HG03432 (cell line): Measurements from ENCODE around the gene CEP104.

Experiments used
- ATAC-seq: cut with Tn5 transposase; IDR thresholded peaks from one replicate; pipeline ENCODE4 v1.9.1; 2021; ENCODE audit warnings: mild to moderate bottlenecking, moderate library complexity; ENCODE audit not compliant: unreplicated experiment

The CEP104 gene

DNA sequence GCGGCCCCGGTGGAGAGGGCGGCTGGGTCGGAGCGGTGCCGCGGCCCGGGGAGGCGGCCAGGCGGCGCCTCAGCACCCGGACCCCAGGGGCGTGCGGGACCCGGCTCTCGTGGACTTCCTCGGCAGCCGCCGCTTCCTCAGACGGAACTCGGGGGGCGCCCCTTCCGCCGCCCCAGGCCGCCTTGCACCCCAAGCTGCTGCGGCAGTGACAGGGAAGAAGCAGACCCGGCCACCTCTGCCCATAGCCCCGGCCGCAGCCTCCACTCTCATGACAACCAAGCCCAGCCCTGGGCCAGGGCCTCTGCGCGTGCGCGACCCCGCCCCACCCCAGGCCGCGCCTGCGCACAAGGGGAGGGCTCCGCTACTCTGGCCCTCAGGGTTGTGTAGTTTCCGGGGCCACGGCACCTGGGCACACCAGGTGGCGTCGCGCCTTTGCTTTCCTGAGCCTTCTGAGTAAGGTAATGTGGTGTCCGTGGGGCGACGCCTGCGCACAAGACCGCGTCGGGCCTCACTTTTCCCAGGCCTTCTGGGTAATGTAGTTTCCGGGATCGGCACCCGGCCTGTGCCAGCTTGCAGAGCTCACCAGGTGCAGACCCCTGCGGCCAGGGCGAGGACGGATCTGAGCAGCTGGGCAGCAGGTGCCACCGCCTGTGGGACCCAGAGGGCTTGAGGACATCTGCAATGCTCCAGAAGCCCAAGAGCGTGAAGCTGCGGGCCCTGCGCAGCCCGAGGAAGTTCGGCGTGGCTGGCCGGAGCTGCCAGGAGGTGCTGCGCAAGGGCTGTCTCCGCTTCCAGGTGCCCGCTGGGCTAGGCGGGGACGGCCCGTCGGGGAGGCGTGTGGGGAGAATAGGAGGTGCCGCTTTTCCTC lies at the start of gene CEP104, which contains the start of gene DFFB:
Gene CEP104, minus strand, starts transcription at position 289 of the 868 bp plus-strand sequence. CDS start 4,804 bp downstream, outside the sequence.
Gene DFFB, plus strand, starts transcription at position 554 of the 868 bp plus-strand sequence. Its CDS starts 128 bp downstream, at position 682.
- peak; percentile 92 for ATAC-seq

DNA sequence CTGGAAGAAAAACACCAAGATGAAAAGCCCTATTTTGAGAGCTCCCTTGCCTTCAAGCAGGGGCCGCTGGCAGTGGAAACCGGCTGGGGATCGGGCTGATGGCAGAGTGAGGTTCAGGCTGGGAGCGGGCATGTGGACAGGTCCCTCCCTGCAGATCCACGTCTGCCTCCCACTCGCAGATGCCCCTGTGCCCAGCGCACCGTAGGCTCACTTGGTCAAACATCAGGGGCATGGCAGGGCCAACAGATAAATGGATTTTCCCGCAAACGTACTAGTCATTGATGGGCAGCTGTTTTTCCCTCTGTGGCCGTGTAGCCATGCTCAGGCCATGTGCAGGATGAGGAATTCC lies 49.6 kb upstream of the CEP104 start:
- ATAC-seq: no peak

DNA sequence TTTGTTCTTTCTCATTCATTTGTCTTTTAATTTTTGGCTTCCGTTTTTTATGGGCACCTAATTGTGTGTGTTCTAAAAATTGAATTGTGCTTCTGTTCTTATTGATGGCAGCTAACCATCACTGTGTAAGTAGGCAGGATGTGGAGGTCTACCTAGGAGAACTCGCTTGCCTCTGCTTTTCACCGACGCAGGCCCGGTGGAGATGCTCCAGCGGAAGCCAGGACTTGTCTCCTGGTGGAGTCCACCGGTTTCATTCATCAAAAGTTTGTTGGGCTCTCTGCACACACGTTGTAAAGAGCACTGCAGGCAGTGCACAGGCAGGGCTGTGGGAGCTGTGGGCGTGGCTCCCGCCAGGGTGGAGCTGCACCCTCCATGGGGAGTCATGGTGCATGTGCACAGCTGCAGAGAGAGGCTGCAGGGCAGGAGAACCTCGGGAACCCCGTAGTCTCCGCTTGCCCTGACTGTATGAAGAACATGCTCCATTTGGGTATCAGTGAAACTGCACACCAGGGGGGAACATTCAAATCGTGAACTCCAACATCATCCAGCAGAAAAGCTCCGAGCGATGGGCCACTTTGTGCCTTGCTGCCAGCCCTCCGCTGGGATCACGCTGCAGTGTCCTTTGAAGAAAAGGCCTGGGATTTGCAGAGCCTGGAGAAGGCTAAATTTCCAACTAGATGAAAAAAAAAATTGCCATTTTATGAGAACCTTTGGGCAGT lies 49.1 kb upstream of the CEP104 start:
- no peak for ATAC-seq

DNA sequence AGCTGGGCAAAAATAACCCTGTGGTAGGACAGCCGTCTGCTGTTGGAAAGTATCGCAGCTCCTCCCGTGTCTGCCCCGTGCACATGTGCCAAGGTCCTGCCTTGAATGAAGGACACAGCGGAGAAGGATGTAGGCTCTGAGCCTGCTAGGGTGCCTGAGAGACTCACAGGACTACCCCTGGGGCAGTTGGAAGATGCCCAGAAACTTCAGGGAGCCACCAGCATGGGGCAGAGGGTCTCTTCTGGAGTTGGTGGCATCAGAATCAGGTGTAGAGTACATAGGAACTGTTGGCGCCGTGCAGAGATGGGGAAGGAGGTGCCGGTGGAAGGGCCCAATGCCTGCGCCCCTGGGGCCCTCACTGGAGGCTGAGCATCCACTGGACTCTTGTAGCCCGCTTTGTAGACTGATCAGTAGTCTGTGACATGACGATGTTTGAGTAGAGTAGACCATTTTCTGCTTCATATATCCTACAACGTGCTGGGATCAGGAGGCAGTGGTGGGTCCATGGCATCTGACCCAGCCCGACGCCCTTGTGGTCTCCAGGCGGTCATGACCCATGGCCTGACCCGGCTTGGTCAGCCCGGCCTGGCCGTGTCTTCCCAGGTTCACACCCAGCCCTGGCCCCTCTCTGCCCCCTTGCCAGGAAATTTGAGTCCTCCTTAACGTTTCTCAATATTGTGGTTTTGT lies 48.4 kb upstream of the CEP104 start:
- no peak for ATAC-seq

DNA sequence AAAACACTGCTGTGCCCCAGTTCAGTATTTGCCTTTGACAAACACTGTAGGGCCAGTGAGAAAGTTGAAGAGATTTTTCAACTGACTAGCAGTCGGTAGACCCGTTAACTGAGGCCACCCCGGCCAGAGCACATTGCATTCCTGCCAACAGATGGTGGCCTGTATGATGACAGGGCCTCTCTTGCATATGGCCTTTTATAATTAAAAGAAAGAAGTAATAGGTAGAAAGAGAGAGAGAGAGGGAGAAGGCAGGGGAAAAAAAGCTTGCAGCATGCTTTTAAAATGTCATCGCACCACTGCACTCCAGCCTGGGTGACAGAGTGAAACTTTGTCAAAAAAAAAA lies 47.8 kb upstream of the CEP104 start:
- no peak for ATAC-seq

DNA sequence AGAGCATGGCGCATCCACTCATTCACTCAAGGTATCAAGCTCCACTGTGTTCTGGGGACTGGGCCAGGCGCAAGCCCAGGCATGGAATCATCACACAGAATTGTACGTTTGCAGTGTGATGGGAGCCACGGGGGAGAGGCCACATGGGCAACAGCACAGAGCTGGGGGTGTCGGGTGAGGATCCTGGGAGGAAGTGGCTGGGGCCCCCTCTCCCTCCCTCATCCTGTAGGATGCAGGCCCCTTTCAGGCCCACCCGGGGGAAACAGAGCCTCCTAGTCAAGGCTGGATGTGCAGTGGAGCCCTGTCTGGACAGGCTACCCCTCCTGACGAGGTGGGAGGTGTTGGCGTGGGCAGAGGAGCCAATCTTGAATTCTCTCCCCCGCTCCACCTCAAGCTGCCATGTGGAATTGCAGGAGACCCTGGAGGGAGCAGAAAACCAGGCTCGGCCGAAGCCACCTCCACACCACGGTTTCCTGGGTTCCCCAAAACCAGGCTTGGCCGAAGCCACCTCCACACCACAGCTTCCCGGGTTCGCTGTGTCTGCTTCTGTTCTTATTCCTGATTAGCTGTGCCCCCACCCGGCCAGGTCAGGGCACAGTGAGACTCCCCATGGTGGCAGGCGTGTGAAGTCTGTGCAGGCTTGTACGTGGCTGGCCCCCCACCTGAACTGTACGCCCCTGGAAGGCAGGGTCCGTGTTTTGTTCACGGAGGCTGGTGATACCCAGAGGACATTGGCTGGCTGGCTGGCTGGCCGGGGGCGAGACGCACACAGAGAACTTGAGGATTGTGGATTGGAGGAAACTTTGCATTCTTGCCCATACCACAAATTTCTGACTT lies 47.2 kb upstream of the CEP104 start:
- no peak for ATAC-seq

DNA sequence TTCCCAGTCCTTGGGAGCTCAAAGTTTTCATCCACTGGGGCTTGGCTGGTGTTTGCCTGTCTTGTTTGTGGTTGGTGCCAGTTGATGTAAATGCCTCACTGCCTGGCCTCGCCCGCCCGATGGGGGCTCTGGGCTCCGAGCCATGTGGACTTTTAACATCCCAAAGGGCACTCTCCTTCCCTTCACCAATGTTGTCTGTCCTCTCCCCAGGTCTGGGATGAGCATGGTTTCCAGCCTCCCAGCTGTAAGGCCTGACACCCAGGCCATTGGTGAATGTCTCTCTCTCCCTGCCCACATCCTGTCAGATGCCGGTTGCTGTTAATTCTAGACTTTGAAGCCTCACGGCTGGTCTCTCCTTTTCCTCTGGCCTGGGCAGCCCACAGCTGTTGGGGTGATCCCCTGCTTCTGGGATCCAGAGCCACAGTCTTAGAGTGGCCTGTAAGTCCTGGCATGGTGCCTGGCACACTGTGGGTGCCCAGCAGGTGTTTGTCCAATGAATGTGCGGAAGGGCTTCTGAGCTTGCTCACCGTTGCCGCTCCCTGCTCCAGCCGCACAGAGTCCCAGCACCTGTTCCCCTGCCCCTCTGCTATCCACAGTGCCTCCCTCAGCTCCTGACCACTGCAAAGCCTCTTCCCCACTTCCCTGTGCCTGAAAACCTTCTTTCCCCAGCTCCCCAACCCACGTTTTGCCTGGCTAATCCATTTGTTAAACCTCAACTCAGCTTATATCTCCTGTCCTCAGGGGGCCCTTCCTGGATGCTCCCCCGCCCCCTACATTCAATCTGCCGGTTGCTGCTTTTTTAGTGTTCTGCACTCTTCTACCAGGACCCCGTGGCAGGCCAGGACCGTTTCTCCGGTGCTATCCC lies 46.4 kb upstream of the CEP104 start:
- ATAC-seq: no peak

DNA sequence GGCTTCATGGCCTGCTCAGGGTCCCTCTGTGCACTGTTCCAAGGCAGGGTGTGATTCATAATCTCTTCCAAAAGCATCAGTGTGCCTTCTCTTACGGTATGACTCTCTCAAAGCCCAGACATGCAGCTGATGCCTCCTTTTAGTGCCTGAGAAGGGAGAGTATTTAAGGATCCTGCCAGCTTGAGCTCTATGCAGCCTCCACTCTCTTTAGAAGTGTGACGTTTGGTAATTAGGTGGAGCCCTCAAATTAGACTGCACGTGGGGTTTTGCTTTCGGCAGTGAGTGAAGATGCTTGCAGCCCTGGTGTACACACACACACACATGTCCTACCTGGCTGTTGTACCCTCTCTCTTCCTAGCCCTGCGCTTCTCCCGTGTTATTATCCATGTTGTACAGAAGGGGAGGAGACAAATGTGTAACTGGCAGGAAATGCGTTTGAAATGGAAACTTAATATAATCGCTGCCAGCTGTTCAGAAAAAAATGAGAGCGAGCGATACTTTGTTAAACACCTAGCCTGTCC lies 45.6 kb upstream of the CEP104 start:
- ATAC-seq: no peak

DNA sequence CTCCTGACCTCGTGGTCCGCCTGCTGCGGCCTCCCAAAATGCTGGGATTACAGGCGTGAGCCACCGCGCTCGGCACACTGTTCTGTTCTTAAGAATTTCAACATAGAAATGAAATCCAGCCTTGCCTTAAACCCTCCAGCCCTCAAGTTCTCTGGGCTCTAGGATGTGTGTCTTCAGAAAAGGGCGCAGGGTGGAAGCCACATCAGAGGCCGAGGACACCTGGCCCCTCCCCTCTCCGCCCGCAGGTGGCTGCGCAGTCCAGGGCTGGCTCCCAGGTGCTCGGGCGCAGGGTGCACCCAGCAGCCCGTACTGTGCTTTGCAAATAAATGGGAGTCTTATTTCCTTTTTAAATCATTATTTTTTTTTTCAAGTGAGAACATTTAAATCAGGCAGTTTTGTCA lies 45.1 kb upstream of the CEP104 start:
- no peak for ATAC-seq

DNA sequence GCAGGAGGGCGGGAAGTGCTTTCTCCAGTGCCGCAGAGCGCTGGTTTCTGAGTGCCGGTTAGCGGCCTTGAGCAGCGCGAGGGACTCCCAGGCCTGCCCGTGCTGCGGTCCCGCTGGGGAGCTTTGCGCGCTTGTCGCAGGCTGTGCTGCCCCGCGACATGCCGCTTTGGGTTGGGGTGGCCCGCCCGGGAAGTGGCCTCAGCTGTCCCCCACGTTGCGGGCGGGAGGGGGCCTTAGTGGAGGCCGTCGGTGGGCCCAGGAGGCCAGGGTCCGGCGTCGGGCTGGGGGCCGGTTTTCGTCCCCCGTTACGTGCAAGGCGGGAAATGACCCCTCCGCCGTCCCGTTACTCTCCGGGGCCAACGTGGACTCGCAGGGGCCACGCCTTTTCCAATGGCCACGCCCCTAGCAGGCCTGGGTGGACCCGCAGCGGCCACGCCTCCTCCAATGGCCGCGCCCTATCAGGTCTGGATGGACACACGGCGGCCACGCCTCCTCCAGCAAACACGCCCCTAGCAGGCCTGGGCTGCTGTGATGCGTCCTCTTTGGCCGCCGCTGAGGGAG lies 44.0 kb upstream of the CEP104 start:
- ATAC-seq: peak; percentile 62

DNA sequence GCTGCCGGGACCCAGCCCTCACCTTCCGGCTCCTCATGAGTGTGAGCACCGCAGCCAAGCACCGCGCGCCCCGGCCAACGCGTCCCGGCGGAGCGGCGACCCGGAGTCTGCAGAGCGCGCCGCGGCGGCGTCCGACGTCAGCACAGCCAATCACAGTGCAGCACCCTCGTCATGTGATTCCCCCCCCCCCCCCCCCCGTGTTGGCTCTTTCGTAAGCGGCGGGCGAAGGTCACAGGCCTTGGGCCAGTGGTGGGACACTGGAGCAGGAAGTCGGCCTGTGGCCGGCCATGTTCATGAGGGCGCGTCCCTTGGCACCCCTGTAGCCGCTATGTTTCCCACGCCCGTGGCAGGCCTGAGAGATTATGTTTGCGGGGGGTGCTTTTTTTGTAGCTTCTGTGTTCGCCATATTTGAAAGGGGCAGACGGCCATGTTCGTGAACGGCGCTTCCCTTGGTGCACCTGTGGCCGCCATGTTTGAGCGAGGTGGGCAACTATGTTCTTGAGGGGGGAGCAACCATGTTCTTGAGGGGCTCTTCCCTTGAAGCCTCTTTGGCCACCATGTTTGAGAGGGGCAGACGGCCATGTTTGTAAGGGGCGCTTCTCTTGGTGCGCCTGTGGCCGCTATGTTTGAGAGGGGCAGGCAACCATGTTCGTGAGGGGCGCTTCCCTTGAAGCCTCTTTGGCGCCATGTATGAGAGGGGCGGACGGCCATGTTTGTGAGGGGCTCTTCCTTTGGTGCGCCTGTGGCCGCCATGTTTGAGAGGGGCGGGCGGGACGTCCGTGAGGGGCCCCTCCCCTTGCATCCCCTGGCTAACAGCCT lies 43.3 kb upstream of the CEP104 start, which contains the start of gene C1orf174:
Gene C1orf174, minus strand, starts transcription at position 123 of the 819 bp plus-strand sequence. Its CDS starts 86 bp downstream, at position 37.
- peak; percentile 73 for ATAC-seq

DNA sequence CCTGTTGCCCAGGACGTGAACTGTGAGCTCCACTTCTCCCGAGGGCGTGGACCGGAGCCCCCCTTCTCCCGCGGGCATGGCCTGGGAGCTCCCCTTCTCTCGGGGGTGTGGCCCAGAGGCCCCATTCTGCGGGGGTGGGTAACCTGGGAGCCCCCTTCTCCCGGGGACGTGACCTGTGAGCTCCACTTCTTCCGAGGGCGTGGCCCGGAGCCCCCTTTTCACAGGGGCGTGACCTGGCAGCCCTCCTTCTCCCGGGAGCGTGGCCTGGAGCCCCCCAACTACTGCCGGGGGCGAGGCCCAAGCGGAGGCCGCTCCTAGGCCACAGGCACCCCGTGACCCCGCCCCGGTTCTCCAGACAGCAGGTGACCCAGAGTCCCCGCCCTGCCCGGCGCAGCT lies 42.7 kb upstream of the CEP104 start:
- no peak for ATAC-seq

DNA sequence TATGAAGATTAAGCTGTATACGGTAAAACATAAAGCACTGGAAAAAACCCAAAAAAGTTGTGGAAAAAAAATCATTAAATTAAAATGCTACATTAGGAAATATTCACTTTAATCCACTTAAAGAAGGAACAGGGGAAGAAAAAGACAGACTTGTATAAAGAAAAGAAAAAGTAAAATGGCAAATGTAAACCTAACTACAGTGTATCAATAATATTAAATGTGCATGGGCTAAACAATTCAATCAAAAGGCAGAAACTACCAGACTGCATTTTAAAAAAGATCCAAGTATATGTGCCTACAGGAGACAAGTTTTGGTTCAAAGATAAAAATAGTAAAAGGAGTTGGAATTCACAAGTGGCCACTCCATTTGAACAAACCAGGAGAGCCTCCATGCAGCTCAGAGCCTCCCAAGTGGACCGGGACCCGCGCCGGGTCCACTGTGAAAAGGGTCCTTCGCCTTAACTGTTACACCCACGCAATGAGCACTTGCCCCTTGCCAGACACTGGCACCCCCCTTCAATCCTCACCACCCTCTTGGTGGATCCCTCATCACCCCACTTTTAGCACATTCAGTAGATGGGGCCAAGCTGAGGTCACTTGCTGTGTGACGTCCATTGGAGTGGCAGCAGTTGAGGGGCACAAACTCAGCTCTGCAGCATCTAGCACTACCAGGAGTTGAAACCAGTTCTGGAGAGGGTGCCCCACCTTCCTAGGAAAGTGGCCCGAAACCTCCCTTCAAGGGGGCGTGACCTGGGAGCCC lies 42.2 kb upstream of the CEP104 start:
- no peak for ATAC-seq

DNA sequence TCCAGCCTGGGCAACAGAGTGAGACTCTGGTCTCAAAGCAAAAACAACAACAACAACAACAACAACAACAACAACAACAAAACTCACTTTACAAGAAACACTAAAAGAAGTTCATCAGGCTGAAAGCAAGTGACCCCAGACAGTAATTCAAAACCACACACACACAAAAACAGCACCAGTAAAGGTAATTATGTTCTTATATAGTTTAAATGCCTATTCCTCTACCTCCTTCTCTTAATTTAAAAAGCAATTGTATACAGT lies 41.4 kb upstream of the CEP104 start:
- ATAC-seq: no peak

DNA sequence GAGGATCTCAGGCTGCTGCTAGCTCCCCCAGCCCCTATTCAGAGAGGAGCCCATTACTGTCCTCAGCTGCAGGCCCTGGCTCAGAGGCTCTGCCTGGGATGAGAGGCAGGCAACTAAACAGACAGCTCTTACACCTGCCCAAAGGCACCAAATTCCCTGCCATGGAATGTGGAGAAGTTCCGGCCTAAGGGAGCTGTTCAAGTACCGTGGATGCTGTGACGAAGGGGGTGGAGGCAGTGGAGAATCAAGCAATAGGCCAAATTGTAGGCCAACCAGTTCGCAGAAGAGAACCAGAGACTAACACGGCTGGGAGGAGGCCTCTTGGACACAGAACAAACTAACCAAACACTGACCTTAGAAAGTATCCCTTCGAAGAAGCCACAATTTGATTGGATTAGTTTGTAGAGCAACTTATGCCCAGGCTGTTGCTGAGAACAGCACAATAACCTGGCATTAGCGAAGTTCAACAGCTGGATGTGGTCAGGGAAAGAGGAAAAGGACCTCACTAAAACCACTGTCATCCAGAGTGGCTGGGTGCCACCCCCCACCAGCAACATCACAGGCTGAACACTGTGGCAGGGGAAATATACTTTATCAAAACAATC lies 39.5 kb upstream of the CEP104 start:
- no peak for ATAC-seq

DNA sequence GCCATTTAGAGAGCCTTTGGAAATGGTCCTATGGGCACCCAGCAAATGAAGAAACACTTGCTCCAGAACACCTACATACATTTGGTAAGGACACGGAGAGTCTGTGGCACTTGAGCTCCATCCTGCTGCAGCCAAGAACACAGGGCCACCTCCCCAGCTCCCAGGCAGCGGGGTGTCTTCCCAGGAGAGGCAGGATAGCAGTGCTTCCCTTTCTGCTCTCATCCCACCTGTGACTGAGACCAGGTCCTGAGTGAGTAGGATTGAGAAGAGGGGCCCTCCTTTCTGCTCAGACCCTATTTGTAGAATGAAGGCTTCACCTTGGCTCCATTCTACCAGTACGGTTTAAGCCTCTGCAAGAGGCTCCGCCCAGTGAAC lies 38.9 kb upstream of the CEP104 start:
- no peak for ATAC-seq

DNA sequence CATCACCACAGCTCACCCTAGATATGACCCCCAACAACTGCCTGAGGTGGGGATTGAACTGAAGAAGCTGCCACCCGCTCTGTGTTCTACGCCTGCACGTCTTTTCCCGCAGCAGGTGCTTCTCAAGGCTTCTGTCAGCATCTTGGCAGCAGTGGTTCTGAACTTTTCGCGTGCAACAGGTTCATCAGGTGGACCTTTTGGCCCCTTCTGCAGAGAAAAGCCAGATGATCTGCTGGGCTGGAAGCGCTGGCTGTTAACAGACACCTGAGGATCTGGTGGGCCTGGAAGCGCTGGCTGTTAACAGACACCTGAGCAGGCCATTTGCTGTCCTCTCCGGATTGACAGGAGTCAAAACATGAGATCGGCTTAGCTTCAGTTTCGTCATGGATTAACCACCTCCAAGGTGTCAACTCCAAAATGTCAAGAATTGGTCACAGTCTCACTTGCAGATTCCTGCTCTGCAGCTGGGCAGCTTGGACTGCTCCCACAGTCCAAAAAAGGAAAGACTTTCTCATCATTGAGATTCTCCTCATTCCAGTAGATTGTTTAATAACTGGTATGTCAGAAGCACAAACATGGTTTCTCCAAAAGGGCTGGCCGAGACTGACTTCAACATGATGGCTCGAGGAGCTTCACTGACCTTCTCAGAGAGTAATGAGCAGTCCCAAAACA lies 38.4 kb upstream of the CEP104 start:
- ATAC-seq: no peak
